GM19395 (cell line): ENCODE results near the gene ERICH6.

Experiments used
- ATAC-seq: cut with Tn5 transposase; IDR thresholded peaks from one replicate; pipeline ENCODE4 v1.9.1; 2021; ENCODE audit warnings: mild to moderate bottlenecking, moderate library complexity; ENCODE audit not compliant: unreplicated experiment

ERICH6 gene

GRCh38 chr3:150736903-150737832 lies 33.4 kb upstream of the ERICH6 start:
- ATAC-seq = no peak

- ATAC-seq = no peak
These were observed 32.6 kb upstream of the ERICH6 start for GRCh38 chr3:150736316-150736719.

- no peak for ATAC-seq
These were observed 31.0 kb upstream of the ERICH6 start for GRCh38 chr3:150734795-150735119.

- no peak for ATAC-seq
These were observed 30.4 kb upstream of the ERICH6 start for GRCh38 chr3:150733936-150734794.

DNA sequence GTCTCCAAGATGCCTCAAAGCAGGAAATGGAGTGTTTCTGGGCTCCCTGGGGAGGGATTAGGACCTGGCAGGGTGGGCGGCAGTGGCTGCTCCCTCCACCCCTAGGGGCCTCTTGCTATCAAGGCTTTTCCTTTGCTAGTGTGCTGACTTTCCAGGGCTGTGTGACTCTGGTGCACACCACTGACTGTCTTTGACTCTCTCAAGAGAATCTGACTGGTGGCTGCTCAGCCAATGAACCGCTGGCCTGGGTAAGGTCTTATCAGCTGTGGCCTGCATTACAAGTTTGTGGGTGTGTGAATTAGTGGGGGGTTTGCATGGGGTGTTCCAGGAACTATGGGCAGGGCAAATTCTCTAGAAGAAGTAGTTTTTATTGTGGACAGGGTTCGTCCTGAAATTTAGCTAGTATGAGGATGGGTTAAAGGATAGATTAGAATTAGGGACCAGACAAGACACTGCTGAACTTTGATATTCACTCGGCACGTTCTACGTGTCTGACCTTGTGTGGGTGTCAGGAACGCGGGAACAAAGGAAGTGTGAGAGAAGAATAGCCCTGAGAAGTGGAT lies 29.7 kb upstream of the ERICH6 start:
- ATAC-seq = no peak

- ATAC-seq = no peak
These were observed 26.1 kb upstream of the ERICH6 start for GRCh38 chr3:150729682-150730360.

GRCh38 chr3:150727653-150728502 lies 24.2 kb upstream of the ERICH6 start:
- ATAC-seq = no peak

GRCh38 chr3:150725548-150725947 lies 21.8 kb upstream of the ERICH6 start:
- no peak for ATAC-seq

GRCh38 chr3:150723946-150724345 lies 20.2 kb upstream of the ERICH6 start:
- ATAC-seq = no peak

- no peak for ATAC-seq
These were observed 18.5 kb upstream of the ERICH6 start for GRCh38 chr3:150722267-150722666.

GRCh38 chr3:150721285-150722130 lies 17.8 kb upstream of the ERICH6 start:
- peak; percentile 85 for ATAC-seq

GRCh38 chr3:150720444-150720843 lies 16.7 kb upstream of the ERICH6 start:
- ATAC-seq = no peak

GRCh38 chr3:150710097-150710496 lies 6.4 kb upstream of the ERICH6 start:
- ATAC-seq = no peak

GRCh38 chr3:150703299-150703755 lies 393 bp downstream of the ERICH6 start:
- ATAC-seq = peak; percentile 47

DNA sequence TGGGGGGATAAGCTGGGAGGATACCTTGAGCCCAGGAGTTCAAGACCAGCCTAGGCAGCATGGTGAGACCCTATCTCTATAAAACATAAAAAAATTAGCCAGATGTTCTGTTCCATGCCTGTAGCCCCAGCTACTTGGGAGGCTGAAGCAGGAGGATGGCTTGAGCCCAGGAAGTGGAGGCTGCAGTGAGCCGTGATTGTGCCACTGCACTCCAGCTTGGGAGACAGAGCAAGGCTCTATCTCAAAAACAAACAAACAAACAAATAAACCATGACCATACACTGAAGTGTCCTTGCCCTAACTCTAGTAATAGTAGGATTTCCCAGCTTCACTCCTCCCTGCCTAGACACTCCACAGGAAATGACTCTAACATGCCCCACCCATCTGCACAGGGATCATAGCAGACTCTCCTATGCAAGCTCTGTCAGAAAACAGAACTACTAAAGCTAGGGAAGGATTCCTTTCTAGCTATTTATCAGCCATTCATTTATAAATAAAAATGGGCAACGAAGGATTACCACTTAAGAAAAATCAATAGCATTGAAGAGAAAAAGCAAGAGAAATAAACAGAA lies 4.6 kb downstream of the ERICH6 start:
- ATAC-seq = no peak

DNA sequence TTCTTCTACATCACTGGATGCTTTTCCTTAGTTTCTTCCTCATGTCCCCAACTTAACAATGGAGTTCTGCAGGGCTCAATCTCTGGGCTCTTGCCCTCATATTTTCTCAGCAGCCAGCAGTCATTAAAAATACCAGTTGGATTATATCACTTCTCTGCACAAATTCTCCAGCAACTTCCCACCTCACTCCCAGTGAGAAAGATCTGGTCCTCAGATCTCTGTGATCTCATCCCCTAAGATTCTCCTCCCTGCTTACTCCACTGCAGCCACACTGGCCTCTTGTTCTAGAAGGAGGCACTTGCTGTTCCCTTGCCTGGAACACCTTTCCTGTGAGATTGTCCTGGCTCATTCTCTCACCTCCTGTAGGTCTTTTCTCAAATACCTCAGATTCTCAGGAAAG lies 6.1 kb downstream of the ERICH6 start:
- no peak for ATAC-seq

DNA sequence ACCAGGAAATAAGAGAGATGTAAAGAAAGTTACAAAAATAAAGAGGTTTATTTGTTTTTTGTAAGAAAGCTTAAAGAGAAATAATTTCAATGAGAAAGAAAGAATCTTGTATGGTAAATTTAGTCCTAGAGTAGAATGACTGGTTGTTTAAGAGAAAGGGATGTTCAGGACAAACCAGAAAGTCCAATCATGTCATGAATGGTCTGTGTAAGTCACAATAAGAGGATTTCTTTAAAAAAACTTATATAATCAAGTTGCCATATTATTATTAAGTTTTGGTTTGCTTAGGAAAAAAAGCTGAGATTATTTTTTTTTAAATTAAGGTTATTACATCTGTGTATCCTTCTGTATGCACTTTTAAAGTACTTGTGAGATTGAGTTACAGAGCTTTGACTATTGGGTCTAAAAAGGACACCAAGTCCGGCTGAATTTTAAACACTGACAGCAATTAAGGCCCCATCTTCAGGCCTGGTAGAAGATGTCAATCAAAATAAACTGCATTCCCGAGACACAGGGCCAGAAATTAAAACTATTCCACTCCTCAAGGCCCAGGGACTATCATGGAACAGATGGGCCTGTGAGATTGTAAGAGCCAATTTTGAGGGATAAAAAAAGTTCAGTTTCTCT lies 12.2 kb downstream of the ERICH6 start:
- ATAC-seq = no peak

- no peak for ATAC-seq
These were observed 16.1 kb downstream of the ERICH6 start for GRCh38 chr3:150687613-150688012.
